SK-N-SH (cell line): ENCODE measurements around the gene SLC44A5. TPM values are rescaled to one million over a fixed set of nuclear protein-coding genes. Genes with fewer than 3 reads are reported as not detected.

Source experiments
- CTCF ChIA-PET: fragments of 300-600, 350-600 bp; formaldehyde crosslinking; extraction: SDS; loops from one replicate; lab custom pipeline; 2021; lab: Yijun Ruan, JAX
- POLR2A ChIA-PET: fragments of 350-600 bp; sonication (Branson Sonifier 250); formaldehyde crosslinking; extraction: SDS; loops from one replicate; lab custom pipeline; 2020; ENCODE audit warnings: antibody characterized with exemption, inconsistent platforms; lab: Yijun Ruan, JAX
- DNase-seq: peaks from one replicate; pipeline ENCODE4 v3.0.0; 2012
- H2AFZ ChIP-seq: fragments of 200-600 bp; sonication (generic); 2 replicates; pipeline ENCODE4 v1.8.1; 2016; ENCODE audit warnings: antibody characterized with exemption, mild to moderate bottlenecking, low read depth
- H3F3A ChIP-seq: fragments of 200-600 bp; sonication (generic); replicated peaks from 2 replicates; pipeline ENCODE3; 2016; ENCODE audit warnings: antibody characterized with exemption, mild to moderate bottlenecking; ENCODE audit not compliant: insufficient read depth
- H3K27ac ChIP-seq, 2 experiments: fragments of 200-500 bp in 1 of 2; fragments of 200-600 bp in 1 of 2; sonication (Bioruptor generic) in 1 of 2; sonication (generic), shearing (Covaris generic) in 1 of 2; 2 replicates each; pipeline versions ENCODE4 v1.5.1 to v1.6.1; 2014 to 2016; ENCODE audit warnings: low read depth in 2 of 2, inconsistent platforms in 1 of 2, low read length in 1 of 2, mild to moderate bottlenecking in 1 of 2, mixed read lengths in 1 of 2
- H3K27me3 ChIP-seq: fragments of 200-600 bp; sonication (generic), shearing (Covaris generic); 2 replicates; pipeline ENCODE4 v1.6.1; 2016; ENCODE audit warnings: mixed run types; ENCODE audit not compliant: insufficient read depth
- H3K36me3 ChIP-seq, 2 experiments: fragments of 200-500 bp in 1 of 2; fragments of 200-600 bp in 1 of 2; sonication (Bioruptor generic) in 1 of 2; sonication (generic) in 1 of 2; replicated peaks in 1 of 2; 2 replicates each; pipeline versions ENCODE3 to v1.5.1; 2014 to 2016; ENCODE audit warnings: low read length in 1 of 2, mild to moderate bottlenecking in 1 of 2; ENCODE audit not compliant: insufficient read depth in 2 of 2, control insufficient read depth in 1 of 2
- H3K4me1 ChIP-seq, 2 experiments: fragments of 200-500 bp in 1 of 2; fragments of 200-600 bp in 1 of 2; sonication (Bioruptor generic) in 1 of 2; sonication (generic), shearing (Covaris generic) in 1 of 2; 2 replicates each; pipeline versions ENCODE4 v1.5.1 to v1.6.1; 2014 to 2016; ENCODE audit warnings: low read depth in 1 of 2, low read length in 1 of 2, mixed run types in 1 of 2; ENCODE audit not compliant: insufficient read depth in 2 of 2, control insufficient read depth in 1 of 2
- H3K4me2 ChIP-seq: fragments of 200-600 bp; sonication (generic), shearing (Covaris generic); 2 replicates; pipeline ENCODE4 v1.6.1; 2017; ENCODE audit warnings: mixed run types
- H3K4me3 ChIP-seq, 2 experiments: fragments of 200-500 bp in 1 of 2; fragments of 200-600 bp in 1 of 2; sonication (Bioruptor generic) in 1 of 2; sonication (generic), shearing (Covaris generic) in 1 of 2; 2 replicates each; pipeline versions ENCODE4 v1.5.1 to v1.8.1; 2014 to 2016; ENCODE audit warnings: low read depth in 2 of 2, inconsistent platforms in 1 of 2, low read length in 1 of 2, mild to moderate bottlenecking in 1 of 2, mixed read lengths in 1 of 2, moderate library complexity in 1 of 2
- H3K79me2 ChIP-seq: fragments of 200-600 bp; sonication (generic); 2 replicates; pipeline ENCODE4 v1.8.1; 2017; ENCODE audit warnings: mild to moderate bottlenecking; ENCODE audit not compliant: insufficient read depth
- H3K9ac ChIP-seq: fragments of 200-600 bp; sonication (generic); 2 replicates; pipeline ENCODE4 v1.6.1; 2017; ENCODE audit warnings: mixed run types
- H3K9me2 ChIP-seq: fragments of 200-600 bp; sonication (generic); 2 replicates; pipeline ENCODE4 v1.6.1; 2017; ENCODE audit warnings: mixed run types
- H3K9me3 ChIP-seq: fragments of 200-600 bp; sonication (generic); 2 replicates; pipeline ENCODE4 v1.6.1; 2017; ENCODE audit warnings: mixed run types, mild to moderate bottlenecking, moderate library complexity
- H4K20me1 ChIP-seq: fragments of 200-600 bp; sonication (generic); 2 replicates; pipeline ENCODE4 v1.6.1; 2017; ENCODE audit warnings: mild to moderate bottlenecking, mixed run types; ENCODE audit not compliant: insufficient read depth
- EZH2phosphoT487 ChIP-seq: fragments of 200-600 bp; sonication (generic); IDR thresholded peaks from 2 replicates; pipeline ENCODE4 v1.6.1; 2017; ENCODE audit warnings: low read depth, mixed run types, mild to moderate bottlenecking, antibody characterized with exemption, moderate library complexity, borderline replicate concordance
- FOSL2 ChIP-seq: IDR thresholded peaks from 2 replicates; pipeline ENCODE4 v1.4.0; 2012; ENCODE audit warnings: low read depth, mild to moderate bottlenecking, moderate library complexity, borderline replicate concordance
- FOXJ3 ChIP-seq: sonication (generic); formaldehyde crosslinking; IDR thresholded peaks from 2 replicates; pipeline ENCODE4 v1.5.1; 2020; ENCODE audit warnings: mild to moderate bottlenecking, missing genetic modification reagents
- FOXM1 ChIP-seq: IDR thresholded peaks from 2 replicates; pipeline ENCODE4 v1.4.0; 2012; ENCODE audit warnings: low read depth, mild to moderate bottlenecking
- GATA2 ChIP-seq: sonication (generic); formaldehyde crosslinking; IDR thresholded peaks from 2 replicates; pipeline ENCODE4 v1.5.0; 2020; ENCODE audit warnings: mild to moderate bottlenecking, missing genetic modification reagents
- JUND ChIP-seq: IDR thresholded peaks from 2 replicates; pipeline ENCODE4 v1.4.0; 2012
- MEF2A ChIP-seq: IDR thresholded peaks from 2 replicates; pipeline ENCODE4 v1.4.0; 2012; ENCODE audit warnings: low read depth, borderline replicate concordance
- MXI1 ChIP-seq: IDR thresholded peaks from 2 replicates; pipeline ENCODE4 v1.6.1; 2012; ENCODE audit warnings: mild to moderate bottlenecking, low read depth, low read length, improper control_type of control experiment
- NRF1 ChIP-seq: IDR thresholded peaks from 2 replicates; pipeline ENCODE4 v1.6.1; 2012; ENCODE audit warnings: low read depth, mild to moderate bottlenecking, low read length
- PBX3 ChIP-seq: IDR thresholded peaks from 2 replicates; pipeline ENCODE4; 2012
- RAD21 ChIP-seq: IDR thresholded peaks from 2 replicates; pipeline ENCODE4 v1.6.1; 2012; ENCODE audit warnings: mild to moderate bottlenecking, low read length
- RCOR1 ChIP-seq: fragments of 150-350 bp; IDR thresholded peaks from 2 replicates; pipeline ENCODE4 v1.6.1; 2017; ENCODE audit warnings: antibody characterized with exemption, low read length
- RFX5 ChIP-seq: IDR thresholded peaks from 2 replicates; pipeline ENCODE4 v1.6.1; 2012; ENCODE audit warnings: mild to moderate bottlenecking, improper control_type of control experiment, low read length
- RXRA ChIP-seq: IDR thresholded peaks from 2 replicates; pipeline ENCODE4 v1.4.0; 2012; ENCODE audit warnings: low read depth, mild to moderate bottlenecking, borderline replicate concordance
- TCF12 ChIP-seq: IDR thresholded peaks from 2 replicates; pipeline ENCODE4 v1.4.0; 2012
- TEAD4 ChIP-seq: IDR thresholded peaks from 2 replicates; pipeline ENCODE4 v1.4.0; 2012; ENCODE audit warnings: mild to moderate bottlenecking, borderline replicate concordance; ENCODE audit not compliant: insufficient read depth
- ZBTB33 ChIP-seq: IDR thresholded peaks from 2 replicates; pipeline ENCODE4 v1.4.0; 2012; ENCODE audit warnings: low read depth, borderline replicate concordance
- WGBS: methylation state at CpG from one replicate; pipeline ENCODE4 v1.1.6; 2017; ENCODE audit warnings: low lambda C conversion rate; 5-methylcytosine and 5-hydroxymethylcytosine counted together
- polyA plus RNA-seq, 3 experiments: library from polyadenylated mRNA; depleted of rRNA; stranded (reverse); fragments of >200 nt; gene quantifications; 2 replicates each; pipeline ENCODE4 v1.2.3, GENCODE V29; 2012
- TF ChIP-seq, protein P1 (sequence below): fragments of 200-600 bp; sonication (generic); IDR thresholded peaks from 2 replicates; pipeline ENCODE4 v1.6.1; 2017; ENCODE audit warnings: antibody characterized with exemption, mild to moderate bottlenecking, moderate library complexity
- TF ChIP-seq, protein P2 (sequence below): fragments of 150-350 bp; IDR thresholded peaks from 2 replicates; pipeline ENCODE4 v1.6.1; 2017; ENCODE audit warnings: antibody characterized with exemption, low read length, low read depth, borderline replicate concordance

SLC44A5 gene
- polyA plus RNA-seq, 1 of the 3 experiments (the other 2 are of a cell fraction) = 4.9 TPM

DNA sequence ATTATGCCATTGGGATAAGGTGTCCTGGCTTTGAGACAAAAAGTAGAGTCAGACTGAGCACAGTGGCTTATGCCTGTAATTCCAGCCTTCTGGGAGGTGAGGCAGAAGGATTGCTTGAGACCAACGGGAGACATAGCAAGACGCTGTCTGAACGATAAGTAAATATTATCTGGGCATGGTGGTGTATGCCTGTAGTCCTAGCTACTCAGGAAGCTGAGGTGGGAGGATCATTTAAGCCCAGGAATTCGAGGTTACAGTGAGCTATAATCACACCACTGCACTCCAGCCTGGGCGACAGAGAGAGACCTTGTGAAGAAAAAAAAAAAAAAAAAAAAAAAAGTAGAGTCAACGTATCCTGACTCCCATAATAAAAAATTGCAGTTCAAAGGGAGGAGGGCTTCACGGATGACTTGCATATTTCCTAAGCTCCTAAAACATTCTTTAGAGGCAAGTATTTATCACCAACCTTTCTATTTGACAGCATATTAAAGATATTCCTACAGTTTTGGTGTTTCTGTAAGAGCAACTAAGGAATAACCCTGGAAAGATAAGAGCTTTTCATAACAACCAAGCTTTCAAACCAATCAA is 141.2 kb downstream of the SLC44A5 start:
- H3K27me3 ChIP-seq = no peaks in the 10 kb centered on the region
- H3K4me2 ChIP-seq = no peak overlapping the region
- H3K27ac ChIP-seq = no peak overlapping the region
- H3K9ac ChIP-seq = no peak overlapping the region
- peaks cover 20% of the 10 kb centered on the region for H3F3A ChIP-seq
- H3K4me3 ChIP-seq = no peak overlapping the region
- H3K36me3 ChIP-seq = no peaks in the 10 kb centered on the region
- no peaks in the 10 kb centered on the region for H3K79me2 ChIP-seq
- DNase-seq = no peak
- POLR2A ChIA-PET = no interaction called here
- H2AFZ ChIP-seq = no peak overlapping the region
- H4K20me1 ChIP-seq = no peaks in the 10 kb centered on the region
- H3K4me1 ChIP-seq = peaks cover 7 to 21% of the 10 kb centered on the region in 2 experiments
- no peak for TF ChIP-seq EZH2phosphoT487
- no peak for TF ChIP-seq FOSL2
- no peak for TF ChIP-seq TEAD4
- TF ChIP-seq RCOR1 = no peak
- TF ChIP-seq RXRA = no peak
- TF ChIP-seq FOXJ3 (CRISPR knock-in tag) = no peak
- no peak for TF ChIP-seq FOXM1
- TF ChIP-seq, protein P1, sequence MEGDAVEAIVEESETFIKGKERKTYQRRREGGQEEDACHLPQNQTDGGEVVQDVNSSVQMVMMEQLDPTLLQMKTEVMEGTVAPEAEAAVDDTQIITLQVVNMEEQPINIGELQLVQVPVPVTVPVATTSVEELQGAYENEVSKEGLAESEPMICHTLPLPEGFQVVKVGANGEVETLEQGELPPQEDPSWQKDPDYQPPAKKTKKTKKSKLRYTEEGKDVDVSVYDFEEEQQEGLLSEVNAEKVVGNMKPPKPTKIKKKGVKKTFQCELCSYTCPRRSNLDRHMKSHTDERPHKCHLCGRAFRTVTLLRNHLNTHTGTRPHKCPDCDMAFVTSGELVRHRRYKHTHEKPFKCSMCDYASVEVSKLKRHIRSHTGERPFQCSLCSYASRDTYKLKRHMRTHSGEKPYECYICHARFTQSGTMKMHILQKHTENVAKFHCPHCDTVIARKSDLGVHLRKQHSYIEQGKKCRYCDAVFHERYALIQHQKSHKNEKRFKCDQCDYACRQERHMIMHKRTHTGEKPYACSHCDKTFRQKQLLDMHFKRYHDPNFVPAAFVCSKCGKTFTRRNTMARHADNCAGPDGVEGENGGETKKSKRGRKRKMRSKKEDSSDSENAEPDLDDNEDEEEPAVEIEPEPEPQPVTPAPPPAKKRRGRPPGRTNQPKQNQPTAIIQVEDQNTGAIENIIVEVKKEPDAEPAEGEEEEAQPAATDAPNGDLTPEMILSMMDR = no peak
- 83% methylated on average over 7 of the region's 7 CpGs for WGBS
- CTCF ChIA-PET = interaction anchor here (1.2 kb wide), 1 partner anchor 47 kb away, joined by 3 read pairs; no protein-coding TSS in a partner anchor
- H3K9me2 ChIP-seq = no peaks in the 10 kb centered on the region
- H3K9me3 ChIP-seq = no peaks in the 10 kb centered on the region

- 76% methylated on average over 3 of the region's 3 CpGs for WGBS
- Histone ChIP-seq H3K9me3 (no peaks in the 10 kb centered on the region), H3K9ac (no peak overlapping the region), H3K9me2 (no peaks in the 10 kb centered on the region), H3K4me3 (no peak overlapping the region), H2AFZ (no peak overlapping the region), H3F3A (no peaks in the 10 kb centered on the region), H3K27me3 (no peaks in the 10 kb centered on the region), H3K36me3 (no peaks in the 10 kb centered on the region), H3K4me2 (no peak overlapping the region), H4K20me1 (no peaks in the 10 kb centered on the region), H3K27ac (no peak overlapping the region), H3K4me1 (no peaks in the 10 kb centered on the region), H3K79me2 (no peaks in the 10 kb centered on the region)
- POLR2A ChIA-PET = no interaction called here
- CTCF ChIA-PET = no interaction called here
- no peak for DNase-seq
- TF ChIP-seq ZBTB33 = no peak
- TF ChIP-seq TCF12 = no peak
- TF ChIP-seq RXRA = no peak
- TF ChIP-seq, protein P2, sequence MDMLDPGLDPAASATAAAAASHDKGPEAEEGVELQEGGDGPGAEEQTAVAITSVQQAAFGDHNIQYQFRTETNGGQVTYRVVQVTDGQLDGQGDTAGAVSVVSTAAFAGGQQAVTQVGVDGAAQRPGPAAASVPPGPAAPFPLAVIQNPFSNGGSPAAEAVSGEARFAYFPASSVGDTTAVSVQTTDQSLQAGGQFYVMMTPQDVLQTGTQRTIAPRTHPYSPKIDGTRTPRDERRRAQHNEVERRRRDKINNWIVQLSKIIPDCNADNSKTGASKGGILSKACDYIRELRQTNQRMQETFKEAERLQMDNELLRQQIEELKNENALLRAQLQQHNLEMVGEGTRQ = no peak
- no peak for TF ChIP-seq RAD21
- TF ChIP-seq, protein P1 = no peak
- no peak for TF ChIP-seq FOXM1
- no peak for TF ChIP-seq MXI1
- no peak for TF ChIP-seq PBX3
- TF ChIP-seq RFX5 = no peak
- no peak for TF ChIP-seq FOXJ3 (CRISPR knock-in tag)
- no peak for TF ChIP-seq NRF1
- no peak for TF ChIP-seq JUND
- no peak for TF ChIP-seq MEF2A
- TF ChIP-seq RCOR1 = no peak
- TF ChIP-seq GATA2 (CRISPR knock-in tag) = no peak
These were observed 149.0 kb downstream of the SLC44A5 start for GRCh38 chr1:75461808-75462325.
